Keratinocyte (primary cell): Measurements from ENCODE around the gene PAPSS2.

Experiments
- EZH2 ChIP-seq: IDR thresholded peaks from one replicate; pipeline ENCODE4 v1.6.1; 2012; ENCODE audit warnings: inconsistent platforms, mild to moderate bottlenecking, low read length, moderate library complexity
- TF ChIP-seq, protein P1 (sequence below), 3 experiments: IDR thresholded peaks in 1 of 3; conservative IDR thresholded peaks in 1 of 3; optimal IDR thresholded peaks in 1 of 3; 2 replicates in 2 of 3; 3 replicates in 1 of 3; pipeline versions ENCODE3 to v1.5.1; 2011; ENCODE audit warnings: low read length in 3 of 3, mild to moderate bottlenecking in 3 of 3, moderate library complexity in 2 of 3, control low read depth in 1 of 3, inconsistent platforms in 1 of 3; ENCODE audit not compliant: insufficient read depth in 2 of 3; ENCODE audit errors: extremely low read depth in 1 of 3

DNA sequence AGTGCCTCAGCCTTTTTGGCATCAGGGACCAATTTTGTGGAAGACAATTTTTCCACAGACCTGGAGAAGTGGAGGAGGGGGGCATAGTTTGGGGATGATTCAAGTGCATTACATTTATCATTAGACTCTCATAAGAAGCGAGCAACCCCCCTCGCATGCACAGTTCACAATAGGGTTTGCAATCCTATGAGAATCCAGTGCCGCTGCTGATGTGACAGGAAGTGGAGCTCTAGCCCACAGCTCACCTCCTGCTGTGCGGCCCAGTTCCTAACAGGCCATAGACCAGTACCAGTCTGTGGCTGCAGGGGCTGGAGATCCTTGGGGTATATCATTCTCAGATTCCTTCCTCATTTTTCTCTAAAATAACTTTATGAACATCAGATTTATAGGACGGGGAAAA lies 107.6 kb downstream of the PAPSS2 start:
- TF ChIP-seq, protein P1, sequence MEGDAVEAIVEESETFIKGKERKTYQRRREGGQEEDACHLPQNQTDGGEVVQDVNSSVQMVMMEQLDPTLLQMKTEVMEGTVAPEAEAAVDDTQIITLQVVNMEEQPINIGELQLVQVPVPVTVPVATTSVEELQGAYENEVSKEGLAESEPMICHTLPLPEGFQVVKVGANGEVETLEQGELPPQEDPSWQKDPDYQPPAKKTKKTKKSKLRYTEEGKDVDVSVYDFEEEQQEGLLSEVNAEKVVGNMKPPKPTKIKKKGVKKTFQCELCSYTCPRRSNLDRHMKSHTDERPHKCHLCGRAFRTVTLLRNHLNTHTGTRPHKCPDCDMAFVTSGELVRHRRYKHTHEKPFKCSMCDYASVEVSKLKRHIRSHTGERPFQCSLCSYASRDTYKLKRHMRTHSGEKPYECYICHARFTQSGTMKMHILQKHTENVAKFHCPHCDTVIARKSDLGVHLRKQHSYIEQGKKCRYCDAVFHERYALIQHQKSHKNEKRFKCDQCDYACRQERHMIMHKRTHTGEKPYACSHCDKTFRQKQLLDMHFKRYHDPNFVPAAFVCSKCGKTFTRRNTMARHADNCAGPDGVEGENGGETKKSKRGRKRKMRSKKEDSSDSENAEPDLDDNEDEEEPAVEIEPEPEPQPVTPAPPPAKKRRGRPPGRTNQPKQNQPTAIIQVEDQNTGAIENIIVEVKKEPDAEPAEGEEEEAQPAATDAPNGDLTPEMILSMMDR (optimal IDR thresholded peaks at IDR 0.05 in 1 of 3, IDR thresholded peaks at IDR 0.05 in 1 of 3, conservative IDR thresholded peaks at IDR 0.05 in 1 of 3; ENCODE audit: extremely low read depth in 1 of 3, insufficient read depth in 2 of 3, low read length in 3 of 3), result no peak
- TF ChIP-seq EZH2, result no peak
